GM21367 (cell line): ENCODE data around the gene ADIPOR1.
A peak's percentile ranks its signal among the peaks of the same experiment; 100 is the strongest.
"Not testable (repeated sequence)": the region's sequence is repeated elsewhere in the genome, so short reads cannot be mapped to it uniquely, and the experiment has no call there.

Experiments
- ATAC-seq: cut with Tn5 transposase; IDR thresholded peaks from one replicate; pipeline ENCODE4 v1.9.1; 2021; ENCODE audit not compliant: unreplicated experiment

ADIPOR1 gene, protein sequence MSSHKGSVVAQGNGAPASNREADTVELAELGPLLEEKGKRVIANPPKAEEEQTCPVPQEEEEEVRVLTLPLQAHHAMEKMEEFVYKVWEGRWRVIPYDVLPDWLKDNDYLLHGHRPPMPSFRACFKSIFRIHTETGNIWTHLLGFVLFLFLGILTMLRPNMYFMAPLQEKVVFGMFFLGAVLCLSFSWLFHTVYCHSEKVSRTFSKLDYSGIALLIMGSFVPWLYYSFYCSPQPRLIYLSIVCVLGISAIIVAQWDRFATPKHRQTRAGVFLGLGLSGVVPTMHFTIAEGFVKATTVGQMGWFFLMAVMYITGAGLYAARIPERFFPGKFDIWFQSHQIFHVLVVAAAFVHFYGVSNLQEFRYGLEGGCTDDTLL

DNA sequence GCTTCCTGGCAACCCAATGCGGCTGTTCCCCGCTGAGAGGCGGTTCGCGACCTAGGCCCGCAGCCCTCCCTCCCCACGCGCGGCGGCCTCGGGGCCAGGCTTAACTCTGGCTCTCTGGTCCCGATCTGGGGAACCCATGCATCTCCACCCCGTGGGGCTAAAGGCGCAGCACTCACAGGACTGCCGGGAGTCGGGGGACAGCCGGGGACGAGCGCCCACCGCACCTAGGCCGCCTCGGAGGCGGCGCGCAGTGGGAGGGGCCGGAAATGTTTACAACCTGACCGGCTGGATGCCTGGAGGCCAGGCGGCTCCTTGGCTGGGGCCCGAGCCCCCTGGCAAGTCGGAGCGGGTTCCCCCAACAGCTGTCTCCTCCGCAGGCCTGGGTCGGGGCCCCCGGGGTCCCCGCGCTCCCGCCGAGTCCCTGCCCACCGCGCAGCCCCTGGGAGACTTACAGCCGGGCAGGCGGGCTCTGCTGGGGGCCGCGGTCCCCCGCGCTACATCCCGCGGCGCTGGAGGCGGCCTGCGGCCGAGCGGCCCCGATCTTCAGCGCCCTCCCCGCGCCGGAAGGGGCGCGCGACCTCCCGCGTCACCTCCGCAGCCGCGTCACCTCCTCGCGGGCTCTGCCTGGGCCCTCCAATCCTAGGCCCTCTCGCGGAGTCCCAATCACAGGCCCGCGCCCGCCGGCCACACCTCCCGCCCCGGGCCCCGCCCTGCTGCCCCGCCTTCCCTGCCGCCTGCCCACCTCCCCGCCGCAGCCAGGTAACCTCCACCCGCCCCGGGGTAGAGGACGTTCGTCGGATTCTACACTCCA is at the start of gene ADIPOR1:
Gene ADIPOR1, minus strand, starts transcription at position 580 of the 811 bp plus-strand sequence. CDS start 7,242 bp downstream, outside the sequence.
- peak; percentile 96 for ATAC-seq

DNA sequence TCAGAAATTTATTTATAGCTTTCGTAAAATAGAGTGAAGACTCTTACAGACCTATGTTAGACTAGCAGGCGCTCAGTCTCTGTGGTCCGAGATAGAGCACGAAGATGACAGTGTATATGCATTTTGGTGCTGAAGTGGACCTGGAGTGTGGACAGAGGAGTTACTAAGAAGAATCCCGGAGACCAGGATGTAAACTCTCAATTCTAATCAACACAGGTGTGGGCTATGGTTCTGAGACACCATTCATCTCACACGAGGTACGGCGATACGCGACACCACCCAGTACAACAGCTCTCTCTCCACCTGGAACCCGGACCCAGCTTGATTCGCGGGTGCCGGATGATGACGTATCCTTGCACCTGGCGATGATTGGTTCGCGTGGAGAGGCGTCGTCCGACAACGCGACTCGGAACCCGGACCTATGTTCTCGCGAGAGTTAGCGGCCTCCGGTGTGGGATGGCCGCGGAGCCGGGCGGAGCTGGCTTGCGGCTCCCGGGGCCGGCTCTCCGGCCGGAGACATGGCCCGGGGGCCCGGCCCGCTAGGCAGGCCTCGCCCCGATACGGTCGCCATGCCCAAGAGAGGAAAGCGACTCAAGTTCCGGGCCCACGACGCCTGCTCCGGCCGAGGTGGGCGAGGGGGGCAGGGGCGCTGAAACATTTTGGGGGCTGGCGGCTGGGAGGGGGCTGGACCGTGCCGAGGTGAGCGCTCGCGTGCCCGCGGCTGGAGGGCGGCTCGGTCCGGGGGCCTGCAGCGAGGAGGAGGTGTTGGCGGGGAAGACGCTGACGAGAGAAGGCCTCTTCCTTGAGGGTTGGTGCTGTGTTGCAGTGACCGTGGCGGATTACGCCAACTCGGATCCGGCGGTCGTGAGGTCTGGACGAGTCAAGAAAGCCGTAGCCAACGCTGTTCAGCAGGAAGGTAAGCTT is 49.1 kb upstream of the ADIPOR1 start, which contains the start of gene TMEM183A:
Gene TMEM183A, plus strand, starts transcription at position 427 of the 924 bp plus-strand sequence. Its CDS starts 92 bp downstream, at position 519.
- peak; percentile 89 for ATAC-seq

DNA sequence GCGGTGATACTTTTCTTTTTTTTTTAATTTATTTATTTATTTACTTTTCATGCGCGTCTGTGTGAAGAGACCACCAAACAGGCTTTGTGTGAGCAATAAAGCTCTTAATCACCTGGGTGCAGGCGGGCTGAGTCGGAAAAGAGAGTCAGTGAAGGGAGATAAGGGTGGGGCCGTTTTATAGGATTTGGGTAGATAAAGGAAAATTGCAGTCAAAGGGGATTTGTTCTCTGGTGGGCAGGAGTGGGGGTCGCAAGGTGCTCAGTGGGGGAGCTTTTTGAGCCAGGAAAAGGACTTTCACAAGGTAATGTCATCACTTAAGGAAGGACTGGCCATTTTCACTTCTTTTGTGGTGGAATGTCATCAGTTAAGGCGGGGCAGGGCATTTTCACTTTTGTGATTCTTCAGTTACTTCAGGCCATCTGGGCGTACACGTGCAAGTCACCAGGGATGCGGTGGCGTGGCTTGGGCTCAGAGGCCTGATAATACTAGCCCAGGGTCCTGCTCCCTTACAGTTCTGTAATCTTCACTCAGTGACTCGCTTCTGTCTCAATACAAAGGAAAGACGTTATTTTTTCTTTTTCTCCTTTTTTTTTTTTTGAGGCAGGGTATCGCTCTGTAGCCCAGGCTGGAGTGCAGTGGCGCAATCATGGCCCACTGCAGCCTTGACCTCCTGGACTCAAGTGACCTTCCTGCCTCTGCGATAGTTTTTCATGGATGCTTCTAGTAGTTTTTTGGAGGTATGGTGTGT is 47.5 kb upstream of the ADIPOR1 start:
- not testable (repeated sequence) for ATAC-seq

DNA sequence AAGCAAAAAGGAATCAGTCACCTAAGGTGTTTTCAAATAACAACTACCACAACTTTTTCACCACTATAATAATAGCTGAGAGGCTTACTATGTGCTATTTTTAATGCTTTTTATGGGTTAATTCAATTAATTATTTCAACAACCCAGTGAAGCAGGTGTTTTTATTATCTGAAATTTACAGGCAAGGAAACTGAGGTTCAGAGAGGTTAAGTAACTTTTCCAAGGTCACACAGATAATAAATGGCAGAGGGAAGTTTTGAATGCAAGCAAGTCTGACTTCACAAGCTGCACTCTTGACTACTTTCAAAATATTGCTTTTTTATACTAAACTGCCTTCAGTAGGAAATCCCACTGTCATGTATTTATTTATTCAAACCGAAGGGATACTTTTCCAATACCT is 44.8 kb upstream of the ADIPOR1 start:
- no peak for ATAC-seq

DNA sequence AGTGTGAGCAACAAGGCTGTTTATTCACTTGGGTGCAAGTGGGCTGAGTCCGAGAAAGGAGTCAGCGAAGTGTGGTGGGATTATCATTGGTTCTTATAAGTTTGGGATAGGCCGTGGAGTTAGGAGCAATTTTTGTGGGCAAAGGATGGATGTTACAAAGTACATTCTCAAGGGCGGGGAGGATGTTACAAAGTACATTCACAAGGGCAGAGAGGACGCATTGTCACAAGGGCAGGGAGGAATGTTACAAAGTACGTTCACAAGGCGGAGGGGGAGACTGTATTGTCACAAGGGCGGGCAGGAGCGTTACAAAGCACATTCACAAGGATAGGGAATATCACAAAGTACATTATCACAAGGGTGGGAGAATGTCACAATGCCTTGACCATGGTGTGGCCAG is 43.9 kb upstream of the ADIPOR1 start:
- ATAC-seq = no peak

DNA sequence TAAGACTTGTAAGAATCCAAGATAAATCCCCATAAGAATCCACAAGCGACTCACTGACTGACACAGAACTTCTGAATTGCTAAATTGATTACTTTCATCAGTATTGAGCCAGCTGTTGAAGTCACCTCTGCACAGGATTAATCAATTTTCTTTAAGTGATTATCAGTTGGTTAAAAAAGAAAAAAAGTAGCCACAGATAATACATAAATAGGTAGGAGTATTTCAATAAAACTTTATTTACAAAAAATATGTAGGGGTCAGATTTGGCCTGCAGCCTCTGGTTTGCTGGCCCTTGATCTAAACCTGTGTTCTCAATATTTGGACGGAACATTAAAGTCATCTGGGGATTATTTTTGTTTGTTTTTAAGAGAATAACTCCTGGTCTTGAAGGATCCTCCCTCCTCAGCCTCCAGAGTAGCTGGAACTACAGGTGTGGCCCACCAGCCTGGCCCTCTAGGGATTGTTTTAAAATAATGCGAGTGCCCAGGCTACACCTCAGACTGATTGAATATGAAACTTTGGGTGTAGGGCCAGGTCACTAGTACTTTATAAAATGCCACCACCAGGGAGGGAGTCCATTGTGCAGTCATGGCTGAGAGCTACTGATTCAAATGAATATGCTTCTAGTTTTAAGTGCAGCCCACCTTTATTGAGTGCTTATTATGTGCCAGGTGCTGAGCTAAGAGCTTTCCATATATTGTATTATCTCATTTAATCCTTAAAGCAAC is 42.3 kb upstream of the ADIPOR1 start:
- ATAC-seq = no peak

DNA sequence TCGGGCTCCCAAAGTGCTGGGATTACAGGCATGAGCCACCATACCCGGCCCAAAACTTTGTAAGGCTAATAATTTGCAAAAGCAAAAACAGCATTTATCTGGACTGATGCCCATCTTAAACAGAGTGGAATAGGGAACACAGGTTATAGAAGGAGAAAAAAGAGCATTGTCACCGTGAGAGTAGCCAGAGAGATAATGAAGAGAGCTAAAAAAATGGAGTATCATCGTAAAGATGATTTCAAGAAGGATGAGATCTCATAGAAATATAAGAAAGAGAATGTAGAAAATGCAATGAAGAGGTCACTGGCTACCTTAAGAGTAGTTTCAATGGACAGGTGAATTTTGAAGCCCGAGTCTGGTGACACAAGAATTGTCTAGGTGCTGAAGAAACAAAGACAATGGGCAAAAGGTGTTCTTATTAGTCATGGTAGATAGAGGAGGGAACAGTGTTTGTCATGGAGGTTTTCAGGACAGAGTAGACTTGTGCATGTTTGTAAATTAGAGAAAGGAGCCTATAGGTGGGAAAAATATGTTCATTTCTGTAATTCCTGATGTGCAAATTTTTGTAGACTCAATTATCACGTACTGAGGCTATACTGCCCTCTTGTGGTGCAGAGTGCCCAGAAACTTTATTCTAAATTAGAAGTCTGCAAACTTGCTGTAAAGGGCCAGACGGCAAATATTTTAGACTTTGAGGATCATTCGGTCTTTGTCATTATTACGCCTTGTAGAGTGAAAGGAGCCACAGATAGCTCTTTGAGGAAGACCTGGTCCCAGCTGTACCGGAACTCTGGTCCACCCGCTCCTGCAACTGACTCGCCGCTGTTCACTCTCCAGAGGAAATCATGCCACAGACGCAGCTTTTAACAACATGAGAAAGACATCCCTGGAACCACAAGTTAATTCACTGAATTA is 41.0 kb upstream of the ADIPOR1 start:
- ATAC-seq = no peak

DNA sequence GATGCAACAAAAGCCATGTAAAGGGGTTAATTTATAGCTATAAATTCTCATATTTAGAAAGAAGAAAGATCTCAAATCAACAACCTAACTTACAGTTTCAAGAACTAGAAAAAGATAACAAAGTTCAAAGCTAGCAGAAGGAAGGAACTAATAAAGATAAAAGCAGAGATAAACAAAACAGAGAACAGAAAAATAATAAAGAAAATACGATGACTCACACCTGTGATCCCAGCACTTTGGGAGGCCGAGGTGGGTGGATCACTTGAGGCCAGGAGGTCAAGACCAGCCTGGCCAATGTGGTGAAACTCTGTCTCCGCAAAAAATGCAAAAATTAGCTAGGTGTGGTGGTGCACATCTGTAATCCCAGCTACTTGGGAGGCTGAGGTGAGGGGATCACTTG is 36.6 kb upstream of the ADIPOR1 start:
- no peak for ATAC-seq

DNA sequence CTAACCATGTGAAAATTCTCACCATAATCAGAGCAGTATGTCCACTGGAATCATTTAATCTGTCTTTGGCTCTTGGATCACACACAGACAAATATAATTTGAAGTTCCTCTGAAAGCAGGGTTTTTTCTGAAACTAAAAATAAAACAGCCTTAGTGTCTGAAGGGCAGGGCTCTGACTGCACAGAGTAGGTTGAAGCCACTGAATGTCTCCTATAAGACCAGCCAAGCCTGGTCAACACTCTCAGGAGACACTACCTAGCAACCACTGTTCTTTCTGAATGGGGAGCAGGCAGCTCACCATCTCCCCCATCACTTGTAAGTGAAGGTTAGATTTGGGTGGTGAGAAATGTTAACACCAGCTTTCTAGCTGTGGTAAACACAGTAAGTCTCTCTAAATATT is 33.0 kb upstream of the ADIPOR1 start:
- ATAC-seq = no peak

DNA sequence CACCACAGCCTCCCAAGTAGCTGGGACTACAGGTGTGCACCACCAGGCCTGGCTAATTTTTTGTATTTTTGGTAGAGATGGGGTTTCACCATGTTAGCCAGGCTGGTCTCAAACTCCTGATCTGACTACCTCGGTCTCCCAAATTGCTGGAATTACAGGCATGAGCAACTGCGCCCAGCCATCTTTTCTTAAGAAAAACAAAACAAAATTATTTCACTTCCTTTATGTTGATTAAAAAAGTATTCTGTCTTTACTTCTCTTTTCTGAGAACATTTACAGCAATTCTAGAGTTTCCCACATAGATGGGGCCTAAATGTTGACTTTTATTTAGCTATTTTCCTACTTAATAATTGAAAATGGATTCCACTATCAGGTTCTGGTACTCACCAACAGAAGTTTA is 31.8 kb upstream of the ADIPOR1 start:
- no peak for ATAC-seq

DNA sequence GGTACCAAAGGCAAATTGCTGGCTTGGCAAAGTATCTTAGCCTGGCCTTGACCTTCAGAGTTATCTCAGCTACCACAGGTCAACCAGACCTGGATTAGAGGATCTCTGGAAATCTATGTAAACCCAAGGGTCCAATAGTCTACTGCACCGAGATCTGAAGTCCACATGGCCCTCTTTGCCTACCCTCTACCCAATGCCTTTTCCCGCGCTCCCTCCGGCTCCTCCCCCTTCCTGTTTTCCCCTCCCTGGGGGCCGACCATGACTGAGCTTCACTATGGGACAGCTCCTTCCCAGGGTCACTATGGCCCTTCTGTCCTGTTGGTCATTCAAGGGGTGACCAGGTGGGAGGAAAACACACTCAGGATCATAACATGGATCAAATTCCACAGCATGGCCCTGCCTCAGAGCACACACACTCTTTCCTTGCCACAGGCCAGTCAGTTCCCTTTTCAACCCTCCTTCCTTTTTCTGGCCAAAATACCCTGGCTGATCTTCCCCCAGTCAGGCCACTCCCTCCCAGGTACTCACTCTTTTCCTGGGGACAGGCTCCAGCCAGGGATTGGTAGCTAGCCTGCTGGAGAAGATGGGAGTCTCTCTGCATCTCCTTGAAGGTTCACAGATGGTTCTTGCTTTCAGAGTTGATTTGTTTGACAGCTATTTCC is 29.9 kb upstream of the ADIPOR1 start:
- no peak for ATAC-seq

DNA sequence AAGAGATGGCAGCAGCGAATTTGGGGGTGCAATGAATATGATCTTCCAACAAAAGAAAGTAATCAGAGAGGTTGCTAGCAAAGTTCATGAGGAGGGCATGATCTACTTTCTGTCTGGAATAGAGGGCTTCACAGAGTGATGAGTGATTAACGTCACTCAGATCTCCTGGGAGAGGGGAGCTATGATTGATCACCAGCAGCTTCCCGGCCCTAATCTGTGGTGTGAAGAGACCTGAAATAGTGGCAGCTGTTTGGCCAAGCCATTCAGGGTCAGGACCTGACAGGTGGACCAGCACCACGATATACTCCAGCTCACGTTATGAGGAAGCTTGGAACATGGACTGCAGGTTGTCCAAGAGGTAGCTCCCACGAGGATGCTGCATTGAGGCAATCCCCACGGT is 29.1 kb upstream of the ADIPOR1 start:
- no peak for ATAC-seq

DNA sequence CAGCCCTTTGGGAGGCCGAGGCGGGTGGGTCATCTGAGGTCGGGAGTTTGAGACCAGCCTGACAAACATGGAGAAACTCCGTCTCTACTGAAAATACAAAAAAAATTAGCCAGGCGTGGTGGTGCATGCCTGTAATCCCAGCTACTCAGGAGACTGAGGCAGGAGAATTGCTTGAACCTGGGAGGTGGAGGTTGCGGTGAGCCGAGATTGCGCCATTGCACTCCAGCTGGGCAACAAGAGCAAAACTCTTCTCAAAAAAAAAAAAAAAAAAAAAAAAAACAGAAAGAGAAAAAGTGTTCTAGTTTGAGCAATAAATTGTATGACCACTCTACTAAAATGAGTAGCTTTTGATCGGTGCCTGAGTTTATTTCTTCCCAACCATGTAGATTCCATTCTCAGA is 28.0 kb upstream of the ADIPOR1 start:
- not testable (repeated sequence) for ATAC-seq

DNA sequence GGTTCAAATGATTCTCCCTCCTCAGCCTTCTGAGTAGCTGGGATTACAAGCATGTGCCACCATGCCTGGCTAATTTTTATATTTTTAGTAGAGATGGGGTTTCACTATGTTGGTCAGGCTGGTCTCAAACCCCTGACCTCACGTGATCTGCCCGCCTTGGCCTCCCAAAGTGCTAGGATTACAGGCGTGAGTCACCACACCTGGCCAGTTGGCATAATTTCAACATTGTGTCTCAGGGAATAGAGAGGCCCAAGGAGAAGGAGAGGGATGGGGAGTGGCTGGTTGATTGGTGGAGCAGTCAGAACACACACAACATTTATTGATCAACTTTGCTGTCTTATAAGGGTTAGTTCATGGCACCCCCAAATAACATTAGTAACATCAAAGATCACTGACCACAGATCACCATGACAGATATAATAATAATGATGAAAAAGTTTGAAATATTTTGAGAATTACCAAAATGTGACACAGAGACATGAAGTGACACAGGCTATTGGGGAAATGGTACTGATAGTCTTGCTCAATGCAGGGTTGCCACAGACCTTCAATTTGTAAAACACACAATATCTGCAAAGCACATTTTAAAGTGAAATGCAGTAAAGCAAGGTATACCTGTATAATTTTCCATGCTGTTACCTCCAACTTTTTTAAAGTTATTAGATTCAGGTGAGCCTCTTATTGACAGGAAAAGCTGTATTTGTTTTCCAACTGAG is 24.8 kb upstream of the ADIPOR1 start:
- ATAC-seq = no peak

DNA sequence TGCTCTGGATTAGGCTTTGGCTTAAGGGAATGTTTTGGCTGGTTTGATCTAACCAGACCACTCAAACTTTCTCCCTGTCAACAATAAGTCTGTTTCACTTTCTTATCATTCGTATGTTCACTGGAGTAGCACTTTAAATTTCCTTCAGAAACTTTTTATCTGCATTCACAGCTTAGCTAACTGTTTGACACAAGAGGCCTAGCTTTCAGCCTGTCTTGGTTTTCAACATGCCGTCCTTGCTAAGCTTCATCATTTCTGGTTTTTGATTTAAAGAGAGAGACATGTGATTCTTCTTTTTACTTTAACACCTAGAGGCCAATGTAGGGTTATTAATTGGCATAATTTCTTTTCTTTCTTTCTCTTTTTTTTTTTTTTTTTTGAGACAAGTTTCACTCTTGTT is 23.8 kb upstream of the ADIPOR1 start:
- ATAC-seq = no peak

DNA sequence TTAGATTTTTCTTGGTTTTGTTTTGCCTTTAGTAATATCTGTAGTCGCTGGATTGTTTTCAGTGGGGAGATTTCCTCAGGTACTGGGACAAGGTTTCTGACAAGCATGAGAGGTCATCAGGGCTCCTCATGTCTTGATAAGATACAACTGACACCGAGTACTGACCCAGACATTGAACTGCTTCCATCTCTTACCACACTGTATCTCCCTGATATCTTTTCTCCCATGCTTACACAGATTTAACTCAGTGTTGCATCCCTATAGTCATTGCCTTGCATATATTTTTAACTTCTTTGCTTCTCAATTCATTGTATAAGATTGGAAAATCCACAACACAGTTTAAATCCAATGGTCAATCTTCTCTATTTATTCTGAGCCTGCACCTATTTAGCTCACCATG is 21.3 kb upstream of the ADIPOR1 start:
- no peak for ATAC-seq

DNA sequence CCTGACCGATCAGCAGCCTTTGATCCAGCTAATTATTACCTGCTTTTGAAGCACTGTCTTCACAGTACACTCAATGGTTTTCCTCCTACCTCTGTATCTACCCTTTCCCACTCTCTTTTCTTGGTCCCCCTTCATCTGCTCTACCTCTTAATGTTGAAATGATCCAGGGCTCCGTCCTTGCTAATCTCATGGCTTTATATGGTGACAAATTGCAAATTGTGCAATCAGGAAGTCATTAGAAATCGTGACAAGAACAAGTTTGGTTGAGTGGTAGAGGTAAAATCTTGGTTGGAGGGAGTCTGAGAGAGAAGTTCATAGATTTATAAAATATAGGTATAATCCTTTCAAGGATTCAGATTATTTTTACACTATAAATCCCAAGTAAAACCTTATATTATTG is 18.5 kb upstream of the ADIPOR1 start:
- no peak for ATAC-seq
